ENCODE results near the gene NAA60.
"Not testable (repeated sequence)": the region's sequence is repeated elsewhere in the genome, so short reads cannot be mapped to it uniquely, and the experiment has no call there.

The NAA60 gene

GRCh38 chr16:3525951-3526350 is 82.5 kb downstream of the NAA60 start:
- H3K27me3 Mint-ChIP-seq = no peaks in the 10 kb centered on the region
- H3K4me3 Mint-ChIP-seq = no peak overlapping the region
- no peaks in the 10 kb centered on the region for H3K4me1 Mint-ChIP-seq (ENCODE audit: low read depth)
- H3K27ac Mint-ChIP-seq = no peak overlapping the region
- no peaks in the 10 kb centered on the region for H3K9me3 Mint-ChIP-seq
- peaks cover 24% of the 10 kb centered on the region for H3K36me3 Mint-ChIP-seq (ENCODE audit: low read depth)

- H3K4me1 Mint-ChIP-seq (ENCODE audit: low read depth); H3K9me3 Mint-ChIP-seq; H3K4me3 Mint-ChIP-seq; H3K27me3 Mint-ChIP-seq; H3K27ac Mint-ChIP-seq: not testable (repeated sequence)
- H3K36me3 Mint-ChIP-seq (ENCODE audit: low read depth) = peaks cover 22% of the 10 kb centered on the region
Observed at GRCh38 chr16:3527216-3527829, 83.8 kb downstream of the NAA60 start.

- Mint-ChIP-seq H3K36me3 (ENCODE audit: low read depth) (peaks cover 19% of the 10 kb centered on the region), H3K4me1 (ENCODE audit: low read depth) (no peaks in the 10 kb centered on the region), H3K4me3 (no peak overlapping the region), H3K27me3 (no peaks in the 10 kb centered on the region), H3K27ac (no peak overlapping the region), H3K9me3 (no peaks in the 10 kb centered on the region)
Observed at GRCh38 chr16:3528406-3528805, 84.9 kb downstream of the NAA60 start.

- Mint-ChIP-seq H3K27me3 (no peaks in the 10 kb centered on the region), H3K27ac (no peak overlapping the region), H3K4me1 (ENCODE audit: low read depth) (no peaks in the 10 kb centered on the region), H3K36me3 (ENCODE audit: low read depth) (peaks cover 18% of the 10 kb centered on the region), H3K9me3 (no peaks in the 10 kb centered on the region), H3K4me3 (no peak overlapping the region)
Observed at GRCh38 chr16:3529175-3529574, 85.7 kb downstream of the NAA60 start.

GRCh38 chr16:3530371-3530914 is 87.0 kb downstream of the NAA60 start:
- Mint-ChIP-seq H3K36me3 (ENCODE audit: low read depth) (peaks cover 11% of the 10 kb centered on the region), H3K9me3 (no peaks in the 10 kb centered on the region), H3K27ac (no peak overlapping the region), H3K27me3 (no peaks in the 10 kb centered on the region), H3K4me3 (no peak overlapping the region), H3K4me1 (ENCODE audit: low read depth) (no peaks in the 10 kb centered on the region)

GRCh38 chr16:3532741-3533140 is 89.3 kb downstream of the NAA60 start:
- Mint-ChIP-seq H3K27me3 (no peaks in the 10 kb centered on the region), H3K27ac (no peak overlapping the region), H3K36me3 (ENCODE audit: low read depth) (peaks cover 11% of the 10 kb centered on the region), H3K4me1 (ENCODE audit: low read depth) (no peaks in the 10 kb centered on the region), H3K4me3 (no peak overlapping the region), H3K9me3 (no peaks in the 10 kb centered on the region)

GRCh38 chr16:3534126-3534525 is 90.6 kb downstream of the NAA60 start:
- no peaks in the 10 kb centered on the region for H3K27me3 Mint-ChIP-seq
- H3K27ac Mint-ChIP-seq = no peak overlapping the region
- no peaks in the 10 kb centered on the region for H3K4me1 Mint-ChIP-seq (ENCODE audit: low read depth)
- no peaks in the 10 kb centered on the region for H3K9me3 Mint-ChIP-seq
- H3K36me3 Mint-ChIP-seq (ENCODE audit: low read depth) = peaks cover 6% of the 10 kb centered on the region
- H3K4me3 Mint-ChIP-seq = no peak overlapping the region

- H3K27ac Mint-ChIP-seq = no peak overlapping the region
- peaks cover 11% of the 10 kb centered on the region for H3K36me3 Mint-ChIP-seq (ENCODE audit: low read depth)
- H3K4me3 Mint-ChIP-seq = no peak overlapping the region
- H3K4me1 Mint-ChIP-seq (ENCODE audit: low read depth) = no peaks in the 10 kb centered on the region
- H3K27me3 Mint-ChIP-seq = no peaks in the 10 kb centered on the region
- no peaks in the 10 kb centered on the region for H3K9me3 Mint-ChIP-seq
Observed at GRCh38 chr16:3536271-3536731, 92.8 kb downstream of the NAA60 start.

Measured in stimulated activated naive CD8-positive, alpha-beta T cell treated with anti-CD3 and anti-CD28 coated beads, Interleukin-15, Interleukin-2, amounts not matched to agents 100 ng/mL and 50 ng/mL, for 24 hours (primary cell).